GM18870 (cell line): ENCODE measurements around the gene CLDN10.
"Not testable (repeated sequence)": the region's sequence is repeated elsewhere in the genome, so short reads cannot be mapped to it uniquely, and the experiment has no call there.

Experiments
- ATAC-seq: cut with Tn5 transposase; IDR thresholded peaks from one replicate; pipeline ENCODE4 v1.9.1; 2021; ENCODE audit warnings: moderate library complexity; ENCODE audit not compliant: unreplicated experiment

The CLDN10 gene, protein sequence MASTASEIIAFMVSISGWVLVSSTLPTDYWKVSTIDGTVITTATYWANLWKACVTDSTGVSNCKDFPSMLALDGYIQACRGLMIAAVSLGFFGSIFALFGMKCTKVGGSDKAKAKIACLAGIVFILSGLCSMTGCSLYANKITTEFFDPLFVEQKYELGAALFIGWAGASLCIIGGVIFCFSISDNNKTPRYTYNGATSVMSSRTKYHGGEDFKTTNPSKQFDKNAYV

GRCh38 chr13:95552539-95553441 is at the start of gene CLDN10:
CLDN10 (plus strand) TSS chr13:95552720; CDS start chr13:95552754, 34 bp downstream.
- ATAC-seq, result no peak

DNA sequence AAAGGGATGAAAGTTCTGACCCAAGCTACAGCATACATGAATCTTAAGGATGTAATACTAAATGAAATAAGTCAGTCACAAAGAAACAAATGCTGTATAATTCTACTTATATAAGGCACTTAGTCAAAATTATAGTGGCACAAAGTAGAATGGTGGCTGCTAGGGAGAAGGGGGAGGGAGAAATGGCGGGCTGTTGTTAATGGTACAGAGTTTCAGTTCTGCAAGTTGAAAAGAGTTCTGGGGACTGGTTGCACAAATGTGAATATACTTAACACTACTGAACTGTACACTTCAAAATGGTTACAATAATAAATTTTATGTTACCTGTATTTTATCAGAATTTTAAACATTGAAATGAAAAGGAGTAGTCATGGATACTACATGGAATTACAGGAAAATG is 48.9 kb upstream of the CLDN10 start:
- peak; percentile 65 for ATAC-seq

DNA sequence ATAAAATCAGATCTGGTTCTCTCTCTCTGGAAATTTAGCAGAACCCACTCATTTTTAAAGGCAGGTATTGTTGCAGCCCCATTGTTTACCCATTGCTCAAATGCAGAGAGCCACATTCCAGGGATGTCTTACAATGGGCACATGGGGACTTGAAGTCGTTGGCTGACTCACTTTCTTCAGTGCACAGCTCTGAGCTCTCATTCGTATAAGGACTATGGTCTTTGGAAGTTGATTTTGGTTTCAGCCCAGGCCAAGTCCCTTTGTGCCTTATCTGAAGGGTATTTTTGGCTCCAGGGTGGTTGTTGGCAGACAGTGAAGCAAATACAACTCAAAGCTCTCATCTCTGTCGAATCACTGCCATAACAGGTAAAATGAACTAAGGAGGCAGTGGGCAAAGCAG is 47.3 kb upstream of the CLDN10 start:
- ATAC-seq, result no peak

GRCh38 chr13:95505986-95506385 is 46.5 kb upstream of the CLDN10 start:
- ATAC-seq, result no peak

GRCh38 chr13:95507991-95508390 is 44.5 kb upstream of the CLDN10 start:
- no peak for ATAC-seq

DNA sequence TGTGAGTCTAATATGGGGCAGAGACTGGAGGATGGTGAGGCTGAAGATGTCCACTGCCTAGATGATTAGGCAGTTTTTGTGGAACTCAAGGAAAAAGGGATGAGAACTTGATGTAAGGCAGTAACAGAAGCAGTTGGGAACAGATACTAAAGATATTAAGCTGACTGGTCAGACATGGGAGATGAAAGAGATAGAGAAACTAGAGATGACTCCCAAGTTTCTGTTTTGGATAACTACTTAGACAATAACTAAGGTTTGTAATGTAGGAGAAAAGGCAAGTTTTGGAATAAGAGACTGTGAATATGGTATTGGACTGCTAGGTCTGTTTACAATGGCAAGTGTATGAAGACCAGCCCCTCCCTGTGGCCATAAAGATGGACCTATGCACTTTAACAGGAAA is 43.5 kb upstream of the CLDN10 start:
- no peak for ATAC-seq

GRCh38 chr13:95509521-95510310 is 42.8 kb upstream of the CLDN10 start:
- ATAC-seq, result no peak

DNA sequence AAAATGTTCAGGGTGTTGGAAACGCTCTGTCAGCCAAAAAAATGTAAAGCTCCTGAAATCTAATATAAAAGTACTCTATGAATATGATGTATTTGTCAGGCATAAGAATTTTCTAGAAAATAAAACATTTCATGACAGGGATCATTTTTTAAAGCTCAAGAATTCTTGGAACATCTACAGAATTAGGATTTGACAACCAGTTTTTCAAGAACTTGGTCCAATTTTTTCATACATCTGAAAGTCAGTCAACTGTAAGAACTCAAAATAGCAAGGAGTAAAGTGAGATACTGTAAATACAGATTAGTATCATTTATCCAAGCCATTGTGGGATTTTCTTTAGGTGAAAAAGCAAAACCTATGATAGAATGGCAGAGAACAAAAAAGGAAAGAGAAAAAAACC is 41.6 kb upstream of the CLDN10 start:
- ATAC-seq, result no peak

DNA sequence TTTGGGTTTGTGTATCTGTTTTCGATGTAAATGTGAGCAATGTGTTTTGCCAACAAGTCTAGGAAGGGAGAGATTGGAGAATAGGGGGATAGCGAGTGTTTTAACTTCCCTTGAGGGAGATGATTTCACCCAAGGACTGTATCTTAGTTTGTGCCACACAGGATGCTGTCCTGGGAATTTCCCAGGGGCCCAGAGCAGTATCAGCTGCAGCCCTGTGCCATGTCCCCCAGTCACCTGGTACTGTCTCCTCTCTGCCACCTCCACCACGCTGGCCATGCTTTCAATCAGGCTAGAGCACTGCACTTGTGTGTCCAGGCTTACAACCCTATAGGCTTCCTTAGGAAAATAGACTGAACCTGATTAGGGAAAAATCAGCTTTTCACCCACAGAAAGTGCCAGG is 40.1 kb upstream of the CLDN10 start:
- no peak for ATAC-seq

DNA sequence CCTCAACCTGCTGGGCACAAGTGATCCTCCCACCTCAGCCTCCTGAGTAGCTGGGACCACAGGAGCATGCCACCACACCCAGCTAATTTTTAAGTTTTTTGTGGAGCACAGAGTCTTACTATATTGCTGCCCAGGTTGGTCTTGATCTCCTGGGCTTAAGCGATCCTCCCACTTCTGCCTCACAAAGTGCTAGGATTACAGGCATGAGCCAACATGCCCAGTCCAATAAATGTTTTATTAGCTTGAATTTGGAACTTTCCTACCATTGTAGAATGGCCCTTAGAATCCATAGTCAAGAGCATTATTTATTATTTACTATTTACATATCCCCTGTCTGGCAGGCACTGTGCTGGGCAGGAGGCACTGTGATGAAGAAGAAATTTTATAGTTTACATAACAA is 39.6 kb upstream of the CLDN10 start:
- no peak for ATAC-seq

GRCh38 chr13:95515606-95516005 is 36.9 kb upstream of the CLDN10 start:
- ATAC-seq, result not testable (repeated sequence)

DNA sequence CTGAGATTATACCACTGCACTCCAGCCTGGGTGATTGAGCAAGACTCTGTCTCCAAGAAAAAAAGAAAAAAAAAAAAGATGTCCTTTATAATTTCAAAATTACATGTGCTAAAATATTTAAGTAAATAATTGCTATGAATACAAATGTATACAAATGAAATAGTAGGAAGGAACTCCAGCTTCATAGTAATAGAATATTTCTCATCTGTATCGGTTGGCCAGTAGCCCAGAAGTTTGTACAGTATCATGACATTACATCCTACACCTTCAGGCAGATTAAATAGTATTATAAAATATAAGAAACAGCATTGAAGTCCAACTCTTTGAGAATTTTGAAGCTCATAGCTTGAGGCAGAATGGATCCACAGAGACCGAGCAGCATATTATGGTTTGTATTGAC is 36.5 kb upstream of the CLDN10 start:
- ATAC-seq, result no peak

DNA sequence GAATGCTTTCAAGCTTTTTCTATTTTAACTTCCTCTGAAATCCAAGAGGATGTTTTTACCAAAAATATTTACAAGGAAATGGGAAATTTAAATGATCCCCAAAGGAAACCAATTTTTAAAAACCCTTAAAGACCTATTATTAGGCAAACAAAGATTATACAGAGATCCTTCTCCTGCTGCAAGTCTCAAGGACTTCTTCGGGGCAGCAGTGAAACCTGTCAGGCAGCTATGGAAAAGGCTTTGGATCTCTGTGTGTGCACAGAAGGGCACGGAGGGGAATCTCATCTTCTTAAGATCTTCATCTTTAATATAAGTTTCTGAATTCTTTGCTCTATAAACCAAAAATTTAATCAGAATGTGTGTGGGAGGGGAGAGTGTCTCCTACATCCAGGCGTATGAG is 36.0 kb upstream of the CLDN10 start:
- ATAC-seq, result no peak

GRCh38 chr13:95523598-95523997 is 28.9 kb upstream of the CLDN10 start:
- no peak for ATAC-seq

DNA sequence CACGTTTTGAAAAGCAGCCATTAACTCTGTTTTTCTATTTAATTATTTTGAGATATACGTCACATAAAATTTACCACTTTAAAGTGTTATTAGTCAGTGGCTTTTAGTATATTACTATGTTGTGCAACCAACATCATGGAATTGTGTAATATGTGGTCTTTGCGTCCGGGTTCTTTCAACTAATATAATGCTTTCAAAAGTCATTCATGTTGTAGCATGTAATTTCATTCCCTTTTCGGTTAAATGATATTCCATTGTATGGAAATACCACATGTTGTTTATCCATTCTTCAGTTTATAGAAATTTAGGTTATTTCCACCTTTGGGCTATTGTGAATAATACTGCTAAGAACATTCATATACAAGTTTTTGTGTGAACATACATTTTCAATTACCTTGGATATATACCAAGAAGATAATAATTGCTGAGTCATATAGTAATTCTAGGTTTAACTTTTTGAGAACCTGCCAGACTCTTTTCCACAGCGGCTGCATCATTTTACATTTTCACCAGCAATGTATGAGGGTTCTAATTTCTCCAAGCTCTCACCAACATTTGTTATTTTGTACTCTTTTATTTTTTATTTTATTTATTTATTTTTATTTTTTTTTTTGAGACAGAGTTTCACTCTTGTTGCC is 28.1 kb upstream of the CLDN10 start:
- no peak for ATAC-seq

DNA sequence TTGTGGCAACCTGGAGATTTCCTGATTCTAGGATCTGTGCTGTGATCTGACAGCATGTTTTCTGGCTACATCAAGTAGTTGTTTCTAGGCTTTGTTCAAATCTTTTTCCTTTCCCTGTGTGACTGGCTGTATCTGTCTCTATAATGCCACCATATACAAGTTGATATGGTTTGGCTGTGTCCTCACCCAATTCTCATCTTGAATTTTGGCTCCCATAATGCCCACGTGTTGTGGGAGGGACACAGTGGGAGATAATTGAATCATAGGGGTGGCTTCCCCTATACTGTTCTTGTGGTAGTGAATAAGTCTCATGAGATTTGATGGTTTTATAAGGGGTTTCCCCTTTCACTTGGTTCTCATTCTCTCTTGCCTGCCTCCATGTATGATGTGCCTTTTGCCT is 24.6 kb upstream of the CLDN10 start:
- ATAC-seq, result no peak

GRCh38 chr13:95530178-95530577 is 22.3 kb upstream of the CLDN10 start:
- ATAC-seq, result no peak

DNA sequence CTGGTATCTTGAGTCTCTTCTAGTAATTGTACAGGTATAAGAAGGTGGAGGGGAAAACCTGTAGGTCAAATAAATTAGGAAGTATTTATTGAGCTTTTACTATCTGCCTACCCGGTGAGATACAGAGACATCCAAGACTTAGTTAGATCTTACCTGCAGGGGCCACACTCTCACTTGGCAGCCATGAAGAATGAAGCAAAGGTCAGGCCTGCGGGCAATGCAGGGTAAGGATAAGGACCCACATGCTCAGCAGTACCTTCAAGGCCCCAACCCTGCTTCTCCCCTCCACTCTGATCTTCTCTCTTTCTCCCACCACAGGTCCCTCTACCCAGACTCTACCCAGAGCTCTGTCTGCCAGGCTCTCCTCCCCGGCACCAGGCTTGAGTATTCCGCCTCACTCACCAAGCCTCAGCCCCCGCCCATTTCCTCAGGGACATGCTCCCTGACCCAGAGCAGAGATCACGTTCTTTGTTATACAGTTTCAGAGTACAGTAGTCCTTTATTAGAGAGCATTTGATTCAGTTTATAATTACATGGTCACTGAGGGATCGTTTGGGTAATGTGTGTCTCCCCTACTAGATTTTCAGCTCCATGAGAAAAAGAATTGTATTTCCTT is 18.9 kb upstream of the CLDN10 start:
- no peak for ATAC-seq

DNA sequence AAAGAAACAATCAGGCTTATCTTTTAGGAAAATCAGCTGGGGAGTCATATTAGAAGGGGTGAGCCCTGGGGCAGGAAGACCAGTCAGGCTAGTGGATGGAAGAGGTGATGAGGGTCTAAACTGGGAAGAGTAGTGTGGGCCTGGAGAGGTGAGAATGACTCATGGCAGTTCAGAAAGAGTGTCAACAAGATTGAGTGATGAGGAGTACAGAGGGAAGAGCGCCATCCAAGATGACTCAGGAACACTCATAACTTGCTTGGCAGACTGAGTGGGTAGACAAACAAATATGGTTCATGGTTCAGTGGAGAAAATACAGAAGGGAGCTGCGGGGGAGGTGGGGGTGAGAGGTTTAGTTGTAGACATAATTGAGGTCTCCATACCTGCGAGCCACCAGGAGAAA is 17.3 kb upstream of the CLDN10 start:
- peak; percentile 65 for ATAC-seq

- ATAC-seq, result no peak
Observed at GRCh38 chr13:95536632-95537241, 15.8 kb upstream of the CLDN10 start.
